SK-N-SH (cell line): Measurements from ENCODE around the gene TFF3.

Source experiments
- CHD2 ChIP-seq: fragments of 150-350 bp; IDR thresholded peaks from 2 replicates; pipeline ENCODE4 v1.6.1; 2018; ENCODE audit warnings: low read length; ENCODE audit not compliant: partially characterized antibody
- ELF1 ChIP-seq: IDR thresholded peaks from 2 replicates; pipeline ENCODE4 v1.4.0; 2012
- EP300 ChIP-seq, 2 experiments: IDR thresholded peaks; 2 replicates each; pipeline versions ENCODE4 v1.4.0 to v1.6.1; 2012; ENCODE audit warnings: borderline replicate concordance in 1 of 2, low read depth in 1 of 2, low read length in 1 of 2
- EZH2phosphoT487 ChIP-seq: fragments of 200-600 bp; sonication (generic); IDR thresholded peaks from 2 replicates; pipeline ENCODE4 v1.6.1; 2017; ENCODE audit warnings: low read depth, mixed run types, mild to moderate bottlenecking, antibody characterized with exemption, moderate library complexity, borderline replicate concordance
- GABPA ChIP-seq: IDR thresholded peaks from 2 replicates; pipeline ENCODE4 v1.4.0; 2012; ENCODE audit warnings: low read depth, mild to moderate bottlenecking
- JUND ChIP-seq: IDR thresholded peaks from 2 replicates; pipeline ENCODE4 v1.4.0; 2012
- MAX ChIP-seq: IDR thresholded peaks from 2 replicates; pipeline ENCODE4 v1.4.0; 2012; ENCODE audit warnings: low read depth
- POLR2AphosphoS5 ChIP-seq: IDR thresholded peaks from 2 replicates; pipeline ENCODE4 v1.6.1; 2012; ENCODE audit warnings: low read depth, low read length
- RAD21 ChIP-seq: IDR thresholded peaks from 2 replicates; pipeline ENCODE4 v1.6.1; 2012; ENCODE audit warnings: mild to moderate bottlenecking, low read length
- RFX5 ChIP-seq: IDR thresholded peaks from 2 replicates; pipeline ENCODE4 v1.6.1; 2012; ENCODE audit warnings: mild to moderate bottlenecking, improper control_type of control experiment, low read length
- TAF1 ChIP-seq: IDR thresholded peaks from 2 replicates; pipeline ENCODE4 v1.6.1; 2012; ENCODE audit warnings: low read depth, mild to moderate bottlenecking, low read length, moderate library complexity, borderline replicate concordance
- YY1 ChIP-seq: IDR thresholded peaks from 2 replicates; pipeline ENCODE4 v1.4.0; 2012; ENCODE audit warnings: low read depth, mild to moderate bottlenecking
- TF ChIP-seq, protein P1 (sequence below): fragments of 200-600 bp; sonication (generic); IDR thresholded peaks from 2 replicates; pipeline ENCODE4 v1.6.1; 2017; ENCODE audit warnings: antibody characterized with exemption, mild to moderate bottlenecking, moderate library complexity

DNA sequence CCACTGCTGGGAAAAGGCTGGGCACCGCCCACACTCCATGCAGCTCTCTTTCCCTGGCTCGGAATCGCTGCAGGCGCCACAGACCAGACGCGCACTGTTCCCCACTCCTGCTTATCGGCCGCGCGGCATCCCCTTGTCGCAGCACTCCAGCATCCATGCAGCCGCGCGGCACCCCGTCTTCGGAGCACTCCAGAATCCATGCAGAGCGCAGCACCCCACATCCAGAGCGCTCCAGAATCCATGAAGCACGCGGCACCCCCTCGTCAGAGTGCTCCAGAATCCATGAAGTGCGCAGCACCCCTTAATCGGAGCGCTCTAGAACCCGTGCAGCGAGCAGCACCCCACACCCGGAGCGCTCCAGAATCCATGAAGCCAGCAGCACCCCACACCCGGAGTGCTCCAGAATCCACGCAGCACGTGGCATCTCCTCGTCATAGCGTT is 9.5 kb downstream of the TFF3 start:
- TF ChIP-seq, protein P1, sequence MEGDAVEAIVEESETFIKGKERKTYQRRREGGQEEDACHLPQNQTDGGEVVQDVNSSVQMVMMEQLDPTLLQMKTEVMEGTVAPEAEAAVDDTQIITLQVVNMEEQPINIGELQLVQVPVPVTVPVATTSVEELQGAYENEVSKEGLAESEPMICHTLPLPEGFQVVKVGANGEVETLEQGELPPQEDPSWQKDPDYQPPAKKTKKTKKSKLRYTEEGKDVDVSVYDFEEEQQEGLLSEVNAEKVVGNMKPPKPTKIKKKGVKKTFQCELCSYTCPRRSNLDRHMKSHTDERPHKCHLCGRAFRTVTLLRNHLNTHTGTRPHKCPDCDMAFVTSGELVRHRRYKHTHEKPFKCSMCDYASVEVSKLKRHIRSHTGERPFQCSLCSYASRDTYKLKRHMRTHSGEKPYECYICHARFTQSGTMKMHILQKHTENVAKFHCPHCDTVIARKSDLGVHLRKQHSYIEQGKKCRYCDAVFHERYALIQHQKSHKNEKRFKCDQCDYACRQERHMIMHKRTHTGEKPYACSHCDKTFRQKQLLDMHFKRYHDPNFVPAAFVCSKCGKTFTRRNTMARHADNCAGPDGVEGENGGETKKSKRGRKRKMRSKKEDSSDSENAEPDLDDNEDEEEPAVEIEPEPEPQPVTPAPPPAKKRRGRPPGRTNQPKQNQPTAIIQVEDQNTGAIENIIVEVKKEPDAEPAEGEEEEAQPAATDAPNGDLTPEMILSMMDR, result no peak
- TF ChIP-seq EP300 (IDR thresholded peaks at IDR 0.05; ENCODE audit: borderline replicate concordance in 1 of 2, low read depth in 1 of 2, low read length in 1 of 2) (no peak), POLR2AphosphoS5 (no peak), TAF1 (no peak), GABPA (no peak), JUND (no peak), MAX (no peak), ELF1 (no peak), RAD21 (no peak), EZH2phosphoT487 (no peak), RFX5 (no peak), YY1 (no peak), CHD2 (no peak)
